HEK293 (cell line): ENCODE measurements around the gene PRSS48.

ENCODE experiments used
- CTCF ChIA-PET: fragments of 350-600 bp; formaldehyde crosslinking; extraction: SDS; loops from one replicate; lab custom pipeline; 2021; ENCODE audit warnings: antibody characterized with exemption; lab: Yijun Ruan, JAX
- POLR2A ChIA-PET: fragments of 300-600 bp; formaldehyde crosslinking; extraction: SDS; loops from one replicate; lab custom pipeline; 2020; ENCODE audit warnings: antibody characterized with exemption, inconsistent platforms; lab: Yijun Ruan, JAX
- H3K27ac ChIP-seq: fragments of 200-500 bp; sonication (Bioruptor generic); 2 replicates; pipeline ENCODE4 v1.5.1; 2014; ENCODE audit warnings: low read depth, low read length, control low read depth, inconsistent platforms; ENCODE audit errors: extremely low read depth
- H3K36me3 ChIP-seq, 2 experiments: fragments of 200-500 bp in 1 of 2; sonication (Bioruptor generic) in 1 of 2; 1 replicate in 1 of 2; 2 replicates in 1 of 2; pipeline ENCODE4 v1.5.1; 2014 to 2017; ENCODE audit warnings: inconsistent platforms in 2 of 2, low read length in 2 of 2; ENCODE audit not compliant: control insufficient read depth in 2 of 2, insufficient read depth in 1 of 2
- H3K4me1 ChIP-seq: fragments of 200-500 bp; sonication (Bioruptor generic); 2 replicates; pipeline ENCODE4 v1.5.1; 2014; ENCODE audit warnings: mild to moderate bottlenecking, low read length, inconsistent platforms; ENCODE audit not compliant: control insufficient read depth, insufficient read depth
- H3K4me3 ChIP-seq: 2 replicates; pipeline ENCODE4 v1.5.1; 2011; ENCODE audit warnings: low read depth, mild to moderate bottlenecking, control low read depth, low read length, moderate library complexity
- H3K9me3 ChIP-seq: fragments of 200-500 bp; sonication (Bioruptor generic); 2 replicates; pipeline ENCODE4 v1.5.1; 2014; ENCODE audit warnings: low read depth, low read length, inconsistent platforms; ENCODE audit not compliant: control insufficient read depth, insufficient read depth
- HIC1 ChIP-seq: fragments of 450-650 bp; formaldehyde crosslinking; IDR thresholded peaks from 2 replicates; pipeline ENCODE4 v1.5.1; 2016; ENCODE audit warnings: missing biosample characterization, missing genetic modification characterization
- HOXA7 ChIP-seq: sonication (generic); formaldehyde crosslinking; IDR thresholded peaks from 2 replicates; pipeline ENCODE4 v1.8.1; 2022; ENCODE audit warnings: missing genetic modification reagents, borderline replicate concordance
- HOXD13 ChIP-seq: sonication (generic); formaldehyde crosslinking; IDR thresholded peaks from 2 replicates; pipeline ENCODE4 v1.8.0; 2022; ENCODE audit warnings: missing genetic modification reagents, borderline replicate concordance
- IKZF3 ChIP-seq: fragments of 450-650 bp; IDR thresholded peaks from 2 replicates; pipeline ENCODE4 v1.5.0; 2018; ENCODE audit warnings: missing biosample characterization, mild to moderate bottlenecking, missing genetic modification characterization, moderate library complexity
- MZF1 ChIP-seq: fragments of 450-650 bp; formaldehyde crosslinking; IDR thresholded peaks from 2 replicates; pipeline ENCODE4 v1.5.1; 2017; ENCODE audit warnings: missing biosample characterization, missing genetic modification characterization, borderline replicate concordance
- OSR2 ChIP-seq: fragments of 450-650 bp; formaldehyde crosslinking; IDR thresholded peaks from 2 replicates; pipeline ENCODE4 v1.5.1; 2016; ENCODE audit warnings: missing biosample characterization, missing genetic modification characterization
- OVOL3 ChIP-seq: fragments of 450-650 bp; formaldehyde crosslinking; IDR thresholded peaks from 2 replicates; pipeline ENCODE4 v1.5.1; 2016; ENCODE audit warnings: missing biosample characterization, missing genetic modification characterization
- YY1 ChIP-seq: fragments of 450-650 bp; formaldehyde crosslinking; IDR thresholded peaks from 2 replicates; pipeline ENCODE4 v1.5.1; 2018; ENCODE audit warnings: missing biosample characterization, missing genetic modification characterization
- ZBTB48 ChIP-seq: fragments of 450-650 bp; formaldehyde crosslinking; IDR thresholded peaks from 2 replicates; pipeline ENCODE4 v1.5.1; 2016; ENCODE audit warnings: missing biosample characterization, missing genetic modification characterization
- ZIC2 ChIP-seq: fragments of 450-650 bp; formaldehyde crosslinking; IDR thresholded peaks from 2 replicates; pipeline ENCODE4 v1.5.1; 2016; ENCODE audit warnings: missing biosample characterization, missing genetic modification characterization
- ZNF140 ChIP-seq: fragments of 450-650 bp; formaldehyde crosslinking; IDR thresholded peaks from 2 replicates; pipeline ENCODE4 v1.5.1; 2016; ENCODE audit warnings: missing biosample characterization, missing genetic modification characterization
- ZNF146 ChIP-seq: fragments of 450-650 bp; formaldehyde crosslinking; IDR thresholded peaks from 2 replicates; pipeline ENCODE4 v1.5.1; 2016; ENCODE audit warnings: missing biosample characterization, missing genetic modification characterization
- ZNF174 ChIP-seq: fragments of 450-650 bp; formaldehyde crosslinking; IDR thresholded peaks from 2 replicates; pipeline ENCODE4 v1.5.0; 2017; ENCODE audit warnings: missing biosample characterization, mild to moderate bottlenecking, missing genetic modification characterization
- ZNF292 ChIP-seq: fragments of 450-650 bp; formaldehyde crosslinking; IDR thresholded peaks from 2 replicates; pipeline ENCODE4 v1.5.1; 2016; ENCODE audit warnings: low read depth, missing biosample characterization, missing genetic modification characterization, borderline replicate concordance
- ZNF302 ChIP-seq: fragments of 450-650 bp; formaldehyde crosslinking; IDR thresholded peaks from 2 replicates; pipeline ENCODE4 v1.5.1; 2016; ENCODE audit warnings: missing biosample characterization, missing genetic modification characterization, low read depth
- ZNF354C ChIP-seq: fragments of 450-650 bp; formaldehyde crosslinking; IDR thresholded peaks from 2 replicates; pipeline ENCODE4 v1.5.1; 2016; ENCODE audit warnings: missing biosample characterization, missing genetic modification characterization, low read depth, borderline replicate concordance
- ZNF366 ChIP-seq: fragments of 450-650 bp; formaldehyde crosslinking; conservative IDR thresholded peaks from 2 replicates; pipeline ENCODE4 v1.5.1; 2016; ENCODE audit warnings: missing biosample characterization, missing genetic modification characterization
- ZNF473 ChIP-seq: fragments of 450-650 bp; formaldehyde crosslinking; IDR thresholded peaks from 2 replicates; pipeline ENCODE4 v1.5.1; 2017; ENCODE audit warnings: missing biosample characterization, missing genetic modification characterization
- ZNF521 ChIP-seq: fragments of 450-650 bp; formaldehyde crosslinking; IDR thresholded peaks from 2 replicates; pipeline ENCODE4 v1.5.1; 2017; ENCODE audit warnings: missing biosample characterization, mild to moderate bottlenecking, missing genetic modification characterization
- ZNF529 ChIP-seq: fragments of 450-650 bp; formaldehyde crosslinking; IDR thresholded peaks from 2 replicates; pipeline ENCODE4 v1.5.1; 2017; ENCODE audit warnings: missing genetic modification characterization, missing biosample characterization; ENCODE audit not compliant: insufficient replicate concordance
- ZNF629 ChIP-seq: fragments of 450-650 bp; formaldehyde crosslinking; IDR thresholded peaks from 2 replicates; pipeline ENCODE4 v1.5.1; 2017; ENCODE audit warnings: missing biosample characterization, missing genetic modification characterization
- ZNF677 ChIP-seq: fragments of 450-650 bp; IDR thresholded peaks from 2 replicates; pipeline ENCODE4 v1.5.0; 2018; ENCODE audit warnings: missing biosample characterization, mild to moderate bottlenecking, missing genetic modification characterization, moderate library complexity
- ZNF785 ChIP-seq: fragments of 450-650 bp; formaldehyde crosslinking; IDR thresholded peaks from 2 replicates; pipeline ENCODE4 v1.5.1; 2016; ENCODE audit warnings: missing biosample characterization, missing genetic modification characterization
- ZNF837 ChIP-seq: fragments of 450-650 bp; formaldehyde crosslinking; IDR thresholded peaks from 2 replicates; pipeline ENCODE4 v1.5.1; 2016; ENCODE audit warnings: missing biosample characterization, missing genetic modification characterization
- ZSCAN4 ChIP-seq: fragments of 450-650 bp; formaldehyde crosslinking; IDR thresholded peaks from 2 replicates; pipeline ENCODE4 v1.5.1; 2017; ENCODE audit warnings: missing biosample characterization, missing genetic modification characterization
- TF ChIP-seq, protein P1 (sequence below): fragments of 450-650 bp; formaldehyde crosslinking; IDR thresholded peaks from 2 replicates; pipeline ENCODE4 v1.5.1; 2016; ENCODE audit warnings: missing biosample characterization, missing genetic modification characterization

PRSS48 gene

GRCh38 chr4:151297170-151297569 is 20.2 kb downstream of the PRSS48 start (continued):
- TF ChIP-seq ZNF837 (tag by site-specific recombination): no peak
- TF ChIP-seq HIC1 (tag by site-specific recombination): no peak
- TF ChIP-seq, all 188 proteins: peak for 0

GRCh38 chr4:151302432-151302831 is 25.5 kb downstream of the PRSS48 start:
- no peak for TF ChIP-seq ZNF146 (tag by site-specific recombination)
- no peak for TF ChIP-seq ZNF366 (tag by site-specific recombination)
- TF ChIP-seq ZIC2 (tag by site-specific recombination): no peak
- no peak for TF ChIP-seq ZNF140 (tag by site-specific recombination)
- TF ChIP-seq ZNF677 (tag by site-specific recombination): no peak
- TF ChIP-seq IKZF3 (tag by site-specific recombination): no peak
- no peak for TF ChIP-seq ZNF629 (tag by site-specific recombination)
- POLR2A ChIA-PET: no interaction called here
- CTCF ChIA-PET: interaction anchor here (0.6 kb wide), 1 partner anchor 12 kb away, joined by 4 read pairs; no protein-coding TSS in a partner anchor

DNA sequence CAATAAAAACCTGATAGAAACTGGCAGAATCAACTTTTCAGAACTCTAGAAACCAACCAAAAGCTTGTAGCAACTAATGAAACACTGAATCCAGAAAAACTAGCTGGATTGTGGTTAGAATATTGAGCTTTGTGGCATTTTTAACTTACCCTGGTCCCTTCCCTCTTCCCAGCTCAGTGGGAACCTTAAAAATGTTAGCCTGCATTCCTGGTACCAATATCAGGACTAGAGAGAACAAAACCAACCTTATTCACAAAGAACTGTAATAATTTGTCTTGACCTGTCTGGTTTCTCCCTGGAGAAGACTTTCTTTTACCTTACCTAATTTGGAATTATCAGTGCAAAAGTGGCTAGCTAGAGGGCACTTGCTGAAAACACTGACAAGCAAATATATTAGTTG is 27.3 kb downstream of the PRSS48 start:
- peaks cover 9% of the 10 kb centered on the region; the same call in 1 of the 2 replicates for H3K4me1 ChIP-seq
- H3K4me3 ChIP-seq: no peak overlapping the region
- H3K27ac ChIP-seq: no peak overlapping the region
- H3K9me3 ChIP-seq: no peaks in the 10 kb centered on the region
- CTCF ChIA-PET: interaction anchor here (0.6 to 1.3 kb wide), 6 partner anchors 13 to 1082 kb away, joined by 3 to 6 read pairs (median 4); partner anchors contain the start of gene PRSS48
- no peaks in the 10 kb centered on the region for H3K36me3 ChIP-seq
- POLR2A ChIA-PET: interaction anchor here (0.7 to 1.5 kb wide), 2 partner anchors 21 to 1057 kb away, joined by 3 to 6 read pairs; partner anchors contain the start of gene SH3D19
- no peak for TF ChIP-seq ZNF521
- TF ChIP-seq, protein P1, sequence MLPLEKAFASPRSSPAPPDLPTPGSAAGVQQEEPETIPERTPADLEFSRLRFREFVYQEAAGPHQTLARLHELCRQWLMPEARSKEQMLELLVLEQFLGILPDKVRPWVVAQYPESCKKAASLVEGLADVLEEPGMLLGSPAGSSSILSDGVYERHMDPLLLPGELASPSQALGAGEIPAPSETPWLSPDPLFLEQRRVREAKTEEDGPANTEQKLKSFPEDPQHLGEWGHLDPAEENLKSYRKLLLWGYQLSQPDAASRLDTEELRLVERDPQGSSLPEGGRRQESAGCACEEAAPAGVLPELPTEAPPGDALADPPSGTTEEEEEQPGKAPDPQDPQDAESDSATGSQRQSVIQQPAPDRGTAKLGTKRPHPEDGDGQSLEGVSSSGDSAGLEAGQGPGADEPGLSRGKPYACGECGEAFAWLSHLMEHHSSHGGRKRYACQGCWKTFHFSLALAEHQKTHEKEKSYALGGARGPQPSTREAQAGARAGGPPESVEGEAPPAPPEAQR: no peak
- TF ChIP-seq HOXD13 (CRISPR knock-in tag): no peak
- TF ChIP-seq ZNF473 (tag by site-specific recombination): no peak
- TF ChIP-seq OVOL3 (tag by site-specific recombination): no peak
- no peak for TF ChIP-seq ZNF677 (tag by site-specific recombination)
- no peak for TF ChIP-seq ZNF785 (tag by site-specific recombination)
- TF ChIP-seq ZNF292 (tag by site-specific recombination): no peak
- TF ChIP-seq MZF1: no peak
- no peak for TF ChIP-seq ZSCAN4 (tag by site-specific recombination)
- TF ChIP-seq ZNF302: no peak
- no peak for TF ChIP-seq ZNF529 (tag by site-specific recombination)
- TF ChIP-seq ZNF837 (tag by site-specific recombination): no peak
- no peak for TF ChIP-seq ZBTB48 (tag by site-specific recombination)
- no peak for TF ChIP-seq YY1 (tag by site-specific recombination)
- no peak for TF ChIP-seq ZNF174
- no peak for TF ChIP-seq HOXA7 (CRISPR knock-in tag)
- no peak for TF ChIP-seq OSR2 (tag by site-specific recombination)
- TF ChIP-seq ZNF354C (tag by site-specific recombination): no peak

More at GRCh38 chr4:151302432-151302831, 25.5 kb downstream of the PRSS48 start:
- Histone ChIP-seq H3K36me3 (no peaks in the 10 kb centered on the region), H3K4me1 (peaks cover 9% of the 10 kb centered on the region; the same call in 1 of the 2 replicates), H3K27ac (no peak overlapping the region), H3K9me3 (no peaks in the 10 kb centered on the region), H3K4me3 (no peak overlapping the region)
